HG03354 (cell line): Measurements from ENCODE around the gene NPTX1.
"Not testable (repeated sequence)": the region's sequence is repeated elsewhere in the genome, so short reads cannot be mapped to it uniquely, and the experiment has no call there.

Source experiments
- ATAC-seq: cut with Tn5 transposase; IDR thresholded peaks from one replicate; pipeline ENCODE4 v1.9.1; 2021; ENCODE audit warnings: mild to moderate bottlenecking; ENCODE audit not compliant: unreplicated experiment, poor library complexity, severe bottlenecking

The NPTX1 gene

GRCh38 chr17:80475910-80476876 lies at the start of gene NPTX1:
NPTX1 (minus strand) TSS chr17:80476607; CDS start chr17:80476446, 161 bp downstream.
- ATAC-seq, result no peak

GRCh38 chr17:80523956-80524712 lies 47.7 kb upstream of the NPTX1 start:
- no peak for ATAC-seq

GRCh38 chr17:80523054-80523744 lies 46.8 kb upstream of the NPTX1 start:
- no peak for ATAC-seq

GRCh38 chr17:80520810-80521455 lies 44.5 kb upstream of the NPTX1 start:
- no peak for ATAC-seq

GRCh38 chr17:80519091-80519781 lies 42.8 kb upstream of the NPTX1 start:
- no peak for ATAC-seq

GRCh38 chr17:80518392-80518791 lies 42.0 kb upstream of the NPTX1 start:
- no peak for ATAC-seq

- ATAC-seq, result no peak
Observed at GRCh38 chr17:80517641-80518040, 41.2 kb upstream of the NPTX1 start.

GRCh38 chr17:80516171-80516932 lies 39.9 kb upstream of the NPTX1 start:
- ATAC-seq, result no peak

GRCh38 chr17:80513892-80514291 lies 37.5 kb upstream of the NPTX1 start:
- no peak for ATAC-seq

GRCh38 chr17:80513201-80513600 lies 36.8 kb upstream of the NPTX1 start:
- no peak for ATAC-seq

- ATAC-seq, result no peak
Observed at GRCh38 chr17:80512233-80512632, 35.8 kb upstream of the NPTX1 start.

GRCh38 chr17:80511222-80512180 lies 35.1 kb upstream of the NPTX1 start:
- ATAC-seq, result no peak

- ATAC-seq, result no peak
Observed at GRCh38 chr17:80510772-80511171, 34.4 kb upstream of the NPTX1 start.

- no peak for ATAC-seq
Observed at GRCh38 chr17:80510132-80510531, 33.7 kb upstream of the NPTX1 start.

GRCh38 chr17:80509311-80509710 lies 32.9 kb upstream of the NPTX1 start:
- no peak for ATAC-seq

- ATAC-seq, result no peak
Observed at GRCh38 chr17:80507965-80508364, 31.6 kb upstream of the NPTX1 start.

- not testable (repeated sequence) for ATAC-seq
Observed at GRCh38 chr17:80507177-80507576, 30.8 kb upstream of the NPTX1 start.
